GM18868 (cell line): ENCODE results near the gene ELAVL2.

Experiments
- ATAC-seq: cut with Tn5 transposase; IDR thresholded peaks from one replicate; pipeline ENCODE4 v1.9.1; 2021; ENCODE audit warnings: mild to moderate bottlenecking, moderate library complexity; ENCODE audit not compliant: unreplicated experiment

Gene ELAVL2

GRCh38 chr9:23822261-23823169 lies 3.5 kb downstream of the ELAVL2 start:
- no peak for ATAC-seq

GRCh38 chr9:23821375-23822181 lies 4.5 kb downstream of the ELAVL2 start:
- no peak for ATAC-seq

GRCh38 chr9:23820451-23821374 lies 5.3 kb downstream of the ELAVL2 start:
- no peak for ATAC-seq

GRCh38 chr9:23819403-23819802 lies 6.6 kb downstream of the ELAVL2 start:
- no peak for ATAC-seq

- ATAC-seq: no peak
Observed at GRCh38 chr9:23814243-23814642, 11.8 kb downstream of the ELAVL2 start.

GRCh38 chr9:23812673-23813072 lies 13.4 kb downstream of the ELAVL2 start:
- ATAC-seq: no peak

GRCh38 chr9:23811633-23812032 lies 14.4 kb downstream of the ELAVL2 start:
- no peak for ATAC-seq

- ATAC-seq: no peak
Observed at GRCh38 chr9:23803216-23803615, 22.8 kb downstream of the ELAVL2 start.

- ATAC-seq: no peak
Observed at GRCh38 chr9:23801523-23801922, 24.5 kb downstream of the ELAVL2 start.

GRCh38 chr9:23799521-23799920 lies 26.5 kb downstream of the ELAVL2 start:
- no peak for ATAC-seq

GRCh38 chr9:23798325-23798724 lies 27.7 kb downstream of the ELAVL2 start:
- no peak for ATAC-seq

GRCh38 chr9:23796209-23796608 lies 29.8 kb downstream of the ELAVL2 start:
- ATAC-seq: no peak

GRCh38 chr9:23790351-23791260 lies 35.4 kb downstream of the ELAVL2 start:
- no peak for ATAC-seq

GRCh38 chr9:23789529-23790254 lies 36.3 kb downstream of the ELAVL2 start:
- ATAC-seq: no peak

- ATAC-seq: no peak
Observed at GRCh38 chr9:23784962-23785361, 41.1 kb downstream of the ELAVL2 start.

GRCh38 chr9:23783509-23783908 lies 42.5 kb downstream of the ELAVL2 start:
- no peak for ATAC-seq

- no peak for ATAC-seq
Observed at GRCh38 chr9:23779220-23779619, 46.8 kb downstream of the ELAVL2 start.

- no peak for ATAC-seq
Observed at GRCh38 chr9:23777328-23777727, 48.7 kb downstream of the ELAVL2 start.

- ATAC-seq: no peak
Observed at GRCh38 chr9:23775549-23775948, 50.5 kb downstream of the ELAVL2 start.
